KMS-11 (cell line): Measurements from ENCODE around the gene STPG2.

ENCODE experiments used
- H2AFZ ChIP-seq: fragments of 200-600 bp; sonication (generic); 2 replicates; pipeline ENCODE4 v1.6.1; 2016; ENCODE audit warnings: antibody characterized with exemption, mixed run types, low read depth
- H3K27ac ChIP-seq: fragments of 200-600 bp; sonication (generic); 2 replicates; pipeline ENCODE4 v1.6.1; 2016; ENCODE audit warnings: mild to moderate bottlenecking, mixed run types
- H3K27me3 ChIP-seq: fragments of 200-600 bp; sonication (generic); 2 replicates; pipeline ENCODE4 v1.6.1; 2017; ENCODE audit warnings: mild to moderate bottlenecking, low read depth, mixed run types, moderate library complexity; ENCODE audit not compliant: insufficient read depth
- H3K36me3 ChIP-seq: fragments of 200-600 bp; sonication (generic); 2 replicates; pipeline ENCODE4 v1.6.1; 2017; ENCODE audit warnings: mild to moderate bottlenecking, mixed run types; ENCODE audit not compliant: insufficient read depth
- H3K4me1 ChIP-seq: fragments of 200-600 bp; sonication (generic); 2 replicates; pipeline ENCODE4 v1.6.1; 2016; ENCODE audit warnings: mild to moderate bottlenecking, low read depth, mixed run types; ENCODE audit not compliant: poor library complexity, severe bottlenecking
- H3K4me2 ChIP-seq: fragments of 200-600 bp; sonication (generic); 2 replicates; pipeline ENCODE4 v1.7.0; 2016; ENCODE audit warnings: mild to moderate bottlenecking, mixed run types
- H3K4me3 ChIP-seq: fragments of 200-600 bp; sonication (generic); IDR thresholded peaks from 2 replicates; pipeline ENCODE4 v1.6.1; 2017; ENCODE audit warnings: low read depth, low read length, mixed read lengths; ENCODE audit not compliant: insufficient read depth
- H3K79me2 ChIP-seq: fragments of 200-600 bp; sonication (generic); 2 replicates; pipeline ENCODE4 v1.6.1; 2016; ENCODE audit warnings: low read depth, mixed run types; ENCODE audit not compliant: insufficient read depth
- H3K9ac ChIP-seq: fragments of 200-600 bp; sonication (generic); 2 replicates; pipeline ENCODE4 v1.6.1; 2016; ENCODE audit warnings: mild to moderate bottlenecking, mixed run types
- H4K20me1 ChIP-seq: fragments of 200-600 bp; sonication (generic); 2 replicates; pipeline ENCODE4 v1.6.1; 2016; ENCODE audit warnings: mild to moderate bottlenecking, mixed run types; ENCODE audit not compliant: insufficient read depth
- CTCF ChIP-seq: fragments of 200-600 bp; sonication (generic); conservative IDR thresholded peaks from 2 replicates; pipeline ENCODE4 v1.6.1; 2017; ENCODE audit warnings: low read depth, mild to moderate bottlenecking, antibody characterized with exemption, low read length, moderate library complexity, mixed read lengths

Gene STPG2

GRCh38 chr4:97998203-97998602 lies 145.1 kb downstream of the STPG2 start:
- Histone ChIP-seq H3K4me3 (no peak overlapping the region), H3K36me3 (no peaks in the 10 kb centered on the region), H3K9ac (no peak overlapping the region), H3K4me2 (no peak overlapping the region), H3K27me3 (no peaks in the 10 kb centered on the region), H3K4me1 (no peaks in the 10 kb centered on the region), H2AFZ (no peak overlapping the region), H4K20me1 (no peaks in the 10 kb centered on the region), H3K79me2 (no peaks in the 10 kb centered on the region), H3K27ac (no peak overlapping the region)
- TF ChIP-seq CTCF, result no peak

GRCh38 chr4:97994765-97995465 lies 148.4 kb downstream of the STPG2 start:
- Histone ChIP-seq H3K27ac (no peak overlapping the region), H3K36me3 (no peaks in the 10 kb centered on the region), H3K9ac (no peak overlapping the region), H3K4me3 (no peak overlapping the region), H3K4me1 (no peaks in the 10 kb centered on the region), H4K20me1 (no peaks in the 10 kb centered on the region), H3K27me3 (no peaks in the 10 kb centered on the region), H3K79me2 (no peaks in the 10 kb centered on the region), H3K4me2 (no peak overlapping the region), H2AFZ (no peak overlapping the region)
- no peak for TF ChIP-seq CTCF

DNA sequence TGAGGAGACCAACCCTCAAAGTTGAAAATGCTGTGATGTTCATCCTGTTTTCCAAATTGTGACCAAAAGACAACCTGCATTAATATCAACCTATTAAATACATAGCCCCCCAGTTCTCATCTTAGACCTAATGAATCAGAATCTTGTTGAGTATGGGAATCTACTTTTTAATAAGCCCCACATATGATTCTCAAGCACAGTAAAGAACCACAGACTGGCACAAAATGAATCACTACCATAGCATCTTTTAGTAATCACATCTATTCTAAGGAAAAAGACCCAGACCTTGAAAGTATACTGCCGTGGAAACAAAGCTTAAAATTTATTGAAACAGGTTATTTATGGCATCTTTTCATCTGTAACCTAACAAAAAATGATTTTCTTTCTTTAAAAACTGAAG lies 152.9 kb downstream of the STPG2 start:
- Histone ChIP-seq H3K4me2 (no peak overlapping the region), H3K79me2 (no peaks in the 10 kb centered on the region), H3K4me3 (no peak overlapping the region), H3K27ac (no peak overlapping the region), H3K4me1 (no peaks in the 10 kb centered on the region), H2AFZ (no peak overlapping the region), H3K36me3 (no peaks in the 10 kb centered on the region), H3K27me3 (no peaks in the 10 kb centered on the region), H4K20me1 (no peaks in the 10 kb centered on the region), H3K9ac (no peak overlapping the region)
- no peak for TF ChIP-seq CTCF

GRCh38 chr4:97987019-97987648 lies 156.1 kb downstream of the STPG2 start:
- no peaks in the 10 kb centered on the region for H3K4me1 ChIP-seq
- H3K27ac ChIP-seq, result no peak overlapping the region
- H3K4me2 ChIP-seq, result no peak overlapping the region
- no peak overlapping the region for H2AFZ ChIP-seq
- no peaks in the 10 kb centered on the region for H4K20me1 ChIP-seq
- no peak overlapping the region for H3K4me3 ChIP-seq
- no peaks in the 10 kb centered on the region for H3K27me3 ChIP-seq
- H3K79me2 ChIP-seq, result no peaks in the 10 kb centered on the region
- peak; percentile 78 for TF ChIP-seq CTCF
- no peak overlapping the region for H3K9ac ChIP-seq
- H3K36me3 ChIP-seq, result no peaks in the 10 kb centered on the region
